Measurements from ENCODE around the gene UPK1A.

DNA sequence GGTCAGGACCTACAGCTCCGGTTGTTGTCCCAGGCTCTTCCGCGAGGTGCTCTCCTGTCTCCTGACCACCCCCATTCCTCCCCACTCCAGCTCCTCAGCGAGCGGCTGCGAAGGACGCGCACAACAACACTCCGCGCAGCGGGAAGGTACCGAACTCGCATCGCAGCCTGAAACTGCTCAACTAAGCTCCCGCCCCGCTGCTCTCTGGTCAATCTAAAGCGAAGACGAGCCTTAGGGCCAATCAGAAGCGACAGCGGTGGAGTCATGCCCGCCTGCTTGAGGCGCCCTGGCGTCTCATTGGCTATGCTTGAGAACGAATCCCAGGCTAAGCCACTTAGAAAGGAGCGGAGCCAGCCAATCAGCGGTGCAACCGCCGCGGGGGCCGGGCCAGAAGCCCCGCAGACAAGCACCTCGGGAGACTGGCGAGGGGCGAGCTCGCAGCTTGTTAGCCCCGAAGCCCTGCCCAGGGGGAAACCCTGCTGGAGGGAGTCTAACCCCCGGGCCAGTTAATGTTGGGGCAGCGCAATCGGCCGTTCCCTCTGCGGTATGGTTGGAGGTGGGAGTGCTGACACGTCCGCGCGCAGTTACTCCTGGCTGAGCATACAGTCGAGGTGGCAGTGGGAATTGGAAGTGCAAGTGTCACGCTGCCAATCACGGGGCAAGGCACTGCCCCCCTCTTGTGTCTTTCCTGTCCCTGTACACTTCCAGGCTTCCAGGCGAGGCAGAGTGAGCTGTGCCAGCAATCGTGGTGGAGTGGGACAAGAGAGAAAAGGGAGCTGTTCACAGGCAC lies 36.1 kb downstream of the UPK1A start:
- TF ChIP-seq FOXA1 (IDR thresholded peaks at IDR 0.05) = no peak
- TF ChIP-seq ARNT (IDR thresholded peaks at IDR 0.05) = no peak
- no peak for TF ChIP-seq SP1 (IDR thresholded peaks at IDR 0.05)
- TF ChIP-seq BHLHE40 (IDR thresholded peaks at IDR 0.05; ENCODE audit: borderline replicate concordance) = no peak
- no peak for TF ChIP-seq ELF4 (IDR thresholded peaks at IDR 0.05)
- TF ChIP-seq NFRKB (IDR thresholded peaks at IDR 0.05) = no peak
- TF ChIP-seq HDGF (IDR thresholded peaks at IDR 0.05; ENCODE audit: borderline replicate concordance) = no peak
